Osteocyte (in vitro differentiated cells): ENCODE results near the gene HSPA1A. TPM values are rescaled to one million over a fixed set of nuclear protein-coding genes. Genes with fewer than 3 reads are reported as not detected.
"Not testable (repeated sequence)": the region's sequence is repeated elsewhere in the genome, so short reads cannot be mapped to it uniquely, and the experiment has no call there.

Experiments used
- DNase-seq: peaks from one replicate; pipeline ENCODE4 v3.0.0; 2021; ENCODE audit warnings: mixed read lengths; ENCODE audit not compliant: unreplicated experiment; ENCODE audit errors: extremely low spot score
- H3K27ac Mint-ChIP-seq: one replicate; pipeline ENCODE4 v1.8.0; 2021; ENCODE audit warnings: mild to moderate bottlenecking, mixed read lengths; ENCODE audit not compliant: unreplicated experiment
- H3K27me3 Mint-ChIP-seq: one replicate; pipeline ENCODE4 v1.8.0; 2021; ENCODE audit warnings: mixed read lengths; ENCODE audit not compliant: unreplicated experiment
- H3K36me3 Mint-ChIP-seq: one replicate; pipeline ENCODE4 v1.8.0; 2021; ENCODE audit warnings: mixed read lengths; ENCODE audit not compliant: unreplicated experiment
- H3K4me1 Mint-ChIP-seq: one replicate; pipeline ENCODE4 v1.8.0; 2021; ENCODE audit warnings: mixed read lengths; ENCODE audit not compliant: unreplicated experiment
- H3K4me3 Mint-ChIP-seq: one replicate; pipeline ENCODE4 v1.8.0; 2021; ENCODE audit warnings: mild to moderate bottlenecking, moderate library complexity, mixed read lengths; ENCODE audit not compliant: unreplicated experiment
- H3K9me3 Mint-ChIP-seq: one replicate; pipeline ENCODE4 v1.8.0; 2021; ENCODE audit warnings: mixed read lengths; ENCODE audit not compliant: unreplicated experiment
- total RNA-seq: library from RNA; stranded (reverse); gene quantifications from 2 replicates; pipeline ENCODE4 v1.2.1, GENCODE V29; 2021
- TF ChIP-seq, protein P1 (sequence below): fragments of 200-600 bp; sonication (generic); IDR thresholded peaks from 2 replicates; pipeline ENCODE4 v1.5.0; 2021; ENCODE audit warnings: antibody characterized with exemption, mild to moderate bottlenecking, moderate library complexity

HSPA1A gene
- total RNA-seq, 1 donor from 2014 or later = 24.8 TPM

- TF ChIP-seq, protein P1, sequence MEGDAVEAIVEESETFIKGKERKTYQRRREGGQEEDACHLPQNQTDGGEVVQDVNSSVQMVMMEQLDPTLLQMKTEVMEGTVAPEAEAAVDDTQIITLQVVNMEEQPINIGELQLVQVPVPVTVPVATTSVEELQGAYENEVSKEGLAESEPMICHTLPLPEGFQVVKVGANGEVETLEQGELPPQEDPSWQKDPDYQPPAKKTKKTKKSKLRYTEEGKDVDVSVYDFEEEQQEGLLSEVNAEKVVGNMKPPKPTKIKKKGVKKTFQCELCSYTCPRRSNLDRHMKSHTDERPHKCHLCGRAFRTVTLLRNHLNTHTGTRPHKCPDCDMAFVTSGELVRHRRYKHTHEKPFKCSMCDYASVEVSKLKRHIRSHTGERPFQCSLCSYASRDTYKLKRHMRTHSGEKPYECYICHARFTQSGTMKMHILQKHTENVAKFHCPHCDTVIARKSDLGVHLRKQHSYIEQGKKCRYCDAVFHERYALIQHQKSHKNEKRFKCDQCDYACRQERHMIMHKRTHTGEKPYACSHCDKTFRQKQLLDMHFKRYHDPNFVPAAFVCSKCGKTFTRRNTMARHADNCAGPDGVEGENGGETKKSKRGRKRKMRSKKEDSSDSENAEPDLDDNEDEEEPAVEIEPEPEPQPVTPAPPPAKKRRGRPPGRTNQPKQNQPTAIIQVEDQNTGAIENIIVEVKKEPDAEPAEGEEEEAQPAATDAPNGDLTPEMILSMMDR = no peak
- H3K27me3 Mint-ChIP-seq = no peaks in the 10 kb centered on the region
- no peak for DNase-seq
- peaks cover 34% of the 10 kb centered on the region for H3K4me1 Mint-ChIP-seq
- no peaks in the 10 kb centered on the region for H3K9me3 Mint-ChIP-seq
- peak overlapping the region; percentile 3 for H3K27ac Mint-ChIP-seq
- no peaks in the 10 kb centered on the region for H3K36me3 Mint-ChIP-seq
- no peak overlapping the region for H3K4me3 Mint-ChIP-seq
Observed at GRCh38 chr6:31819871-31820299, 4.5 kb downstream of the HSPA1A start.

GRCh38 chr6:31820399-31820798 lies 5.1 kb downstream of the HSPA1A start:
- not testable (repeated sequence) for H3K36me3 Mint-ChIP-seq, H3K27me3 Mint-ChIP-seq, H3K9me3 Mint-ChIP-seq, DNase-seq, H3K4me3 Mint-ChIP-seq, H3K27ac Mint-ChIP-seq
- H3K4me1 Mint-ChIP-seq = peaks cover 35% of the 10 kb centered on the region

DNA sequence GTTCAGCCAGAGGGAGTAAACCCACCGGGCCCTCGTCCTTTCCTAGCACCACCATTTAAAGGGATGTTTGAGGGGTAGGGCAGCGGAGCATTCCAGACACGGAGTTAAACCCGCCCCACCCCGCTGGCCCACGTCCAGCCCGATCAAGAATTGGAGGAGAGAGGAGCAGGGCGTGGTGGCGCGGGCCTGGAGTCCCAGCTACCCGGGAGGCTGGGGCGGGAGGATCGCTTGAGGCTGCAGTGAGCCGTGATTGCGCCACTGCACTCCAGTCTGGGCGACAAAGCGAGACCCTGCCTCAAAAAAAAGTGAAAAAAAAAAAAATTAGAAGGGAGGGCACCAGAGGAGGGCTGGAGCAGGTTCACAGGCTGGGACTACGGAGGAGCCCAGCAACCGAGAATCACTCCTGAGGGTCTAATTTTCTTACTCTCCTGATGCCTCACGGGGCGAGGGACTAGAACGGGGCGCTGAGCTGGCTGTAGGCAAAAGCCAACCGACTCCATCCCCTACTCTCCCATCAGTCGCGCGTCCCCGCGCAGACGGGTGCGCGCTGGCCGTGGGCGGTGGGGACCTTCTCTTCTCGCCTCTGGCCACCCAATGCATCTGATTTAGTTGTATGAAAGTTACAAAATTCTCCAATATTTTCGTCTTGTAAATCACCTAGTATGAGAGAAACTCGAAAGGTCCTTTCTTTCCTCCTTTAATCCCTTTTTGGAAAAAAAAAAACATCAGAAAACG lies 6.1 kb downstream of the HSPA1A start:
- DNase-seq = no peak
- H3K36me3 Mint-ChIP-seq = no peaks in the 10 kb centered on the region
- H3K27ac Mint-ChIP-seq = peak overlapping the region; percentile 99
- peaks cover 39% of the 10 kb centered on the region for H3K4me1 Mint-ChIP-seq
- no peaks in the 10 kb centered on the region for H3K27me3 Mint-ChIP-seq
- peak overlapping the region; percentile 90 for H3K4me3 Mint-ChIP-seq
- TF ChIP-seq, protein P1 = no peak
- H3K9me3 Mint-ChIP-seq = no peaks in the 10 kb centered on the region

- Mint-ChIP-seq H3K9me3 (no peaks in the 10 kb centered on the region), H3K36me3 (no peaks in the 10 kb centered on the region), H3K27ac (peak overlapping the region; percentile 99), H3K27me3 (no peaks in the 10 kb centered on the region), H3K4me3 (peak overlapping the region; percentile 90), H3K4me1 (peaks cover 44% of the 10 kb centered on the region)
- no peak for DNase-seq
- TF ChIP-seq, protein P1 = no peak
Observed at GRCh38 chr6:31822036-31822821, 6.9 kb downstream of the HSPA1A start.

- peaks cover 39% of the 10 kb centered on the region for H3K4me1 Mint-ChIP-seq
- H3K4me3 Mint-ChIP-seq, H3K27ac Mint-ChIP-seq, DNase-seq, H3K36me3 Mint-ChIP-seq, H3K27me3 Mint-ChIP-seq, H3K9me3 Mint-ChIP-seq: not testable (repeated sequence)
Observed at GRCh38 chr6:31823592-31824196, 8.4 kb downstream of the HSPA1A start.

DNA sequence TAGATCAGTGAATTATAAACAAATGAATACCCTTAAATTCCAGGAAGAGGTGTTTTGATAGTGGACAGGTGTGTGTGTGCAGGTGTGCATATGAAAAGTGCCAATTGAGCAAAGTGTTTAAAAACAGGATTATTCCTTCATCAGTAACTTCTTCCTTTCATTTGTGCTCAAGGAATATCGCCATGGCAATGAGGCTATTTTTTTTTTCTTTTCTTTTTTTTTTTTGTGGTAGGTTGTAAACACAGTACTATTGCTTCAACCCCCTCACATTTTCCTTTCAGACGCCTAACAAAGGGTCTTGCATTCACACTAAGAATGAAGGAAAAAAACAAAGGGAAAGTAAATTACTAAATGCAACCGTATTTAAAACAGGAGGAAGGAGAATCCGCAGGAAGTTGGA lies 10.2 kb downstream of the HSPA1A start:
- H3K9me3 Mint-ChIP-seq = no peaks in the 10 kb centered on the region
- TF ChIP-seq, protein P1 = no peak
- H3K36me3 Mint-ChIP-seq = no peaks in the 10 kb centered on the region
- DNase-seq = no peak
- H3K4me3 Mint-ChIP-seq = peak overlapping the region; percentile 87
- peaks cover 42% of the 10 kb centered on the region for H3K4me1 Mint-ChIP-seq
- H3K27ac Mint-ChIP-seq = peak overlapping the region; percentile 99
- H3K27me3 Mint-ChIP-seq = no peaks in the 10 kb centered on the region
